SK-N-SH (cell line): ENCODE measurements around the gene TRAF5.

Experiments used
- CTCF ChIP-seq: fragments of 200-600 bp; sonication (generic); IDR thresholded peaks from 2 replicates; pipeline ENCODE4 v1.6.1; 2017; ENCODE audit warnings: antibody characterized with exemption, mild to moderate bottlenecking, moderate library complexity
- EP300 ChIP-seq, 2 experiments: IDR thresholded peaks; 2 replicates each; pipeline versions ENCODE4 v1.4.0 to v1.6.1; 2012; ENCODE audit warnings: borderline replicate concordance in 1 of 2, low read depth in 1 of 2, low read length in 1 of 2
- EZH2phosphoT487 ChIP-seq: fragments of 200-600 bp; sonication (generic); IDR thresholded peaks from 2 replicates; pipeline ENCODE4 v1.6.1; 2017; ENCODE audit warnings: low read depth, mixed run types, mild to moderate bottlenecking, antibody characterized with exemption, moderate library complexity, borderline replicate concordance
- FOXM1 ChIP-seq: IDR thresholded peaks from 2 replicates; pipeline ENCODE4 v1.4.0; 2012; ENCODE audit warnings: low read depth, mild to moderate bottlenecking
- GABPA ChIP-seq: IDR thresholded peaks from 2 replicates; pipeline ENCODE4 v1.4.0; 2012; ENCODE audit warnings: low read depth, mild to moderate bottlenecking
- JUND ChIP-seq: IDR thresholded peaks from 2 replicates; pipeline ENCODE4 v1.4.0; 2012
- MAX ChIP-seq: IDR thresholded peaks from 2 replicates; pipeline ENCODE4 v1.4.0; 2012; ENCODE audit warnings: low read depth
- NRF1 ChIP-seq: IDR thresholded peaks from 2 replicates; pipeline ENCODE4 v1.6.1; 2012; ENCODE audit warnings: low read depth, mild to moderate bottlenecking, low read length
- PBX3 ChIP-seq: IDR thresholded peaks from 2 replicates; pipeline ENCODE4; 2012
- POLR2AphosphoS5 ChIP-seq: IDR thresholded peaks from 2 replicates; pipeline ENCODE4 v1.6.1; 2012; ENCODE audit warnings: low read depth, low read length
- RFX5 ChIP-seq: IDR thresholded peaks from 2 replicates; pipeline ENCODE4 v1.6.1; 2012; ENCODE audit warnings: mild to moderate bottlenecking, improper control_type of control experiment, low read length
- TAF1 ChIP-seq: IDR thresholded peaks from 2 replicates; pipeline ENCODE4 v1.6.1; 2012; ENCODE audit warnings: low read depth, mild to moderate bottlenecking, low read length, moderate library complexity, borderline replicate concordance
- YY1 ChIP-seq: IDR thresholded peaks from 2 replicates; pipeline ENCODE4 v1.4.0; 2012; ENCODE audit warnings: low read depth, mild to moderate bottlenecking
- ZBTB33 ChIP-seq: IDR thresholded peaks from 2 replicates; pipeline ENCODE4 v1.4.0; 2012; ENCODE audit warnings: low read depth, borderline replicate concordance

GRCh38 chr1:211326528-211327345 is at the start of gene TRAF5:
- TF ChIP-seq EZH2phosphoT487 (no peak), YY1 (no peak), CTCF (no peak), TAF1 (peak; percentile 4; the same call in 1 of the 2 replicates), GABPA (no peak), EP300 (IDR thresholded peaks at IDR 0.05; ENCODE audit: borderline replicate concordance in 1 of 2, low read depth in 1 of 2, low read length in 1 of 2) (no peak), PBX3 (no peak), JUND (no peak), MAX (peak; percentile 52; the same call in 1 of the 2 replicates), FOXM1 (no peak), POLR2AphosphoS5 (no peak), NRF1 (0 out of 2 replicates have a peak, but pooled peaks have one; percentile 1), RFX5 (no peak), ZBTB33 (no peak)
